ENCODE data around the gene HUNK.

HUNK gene

DNA sequence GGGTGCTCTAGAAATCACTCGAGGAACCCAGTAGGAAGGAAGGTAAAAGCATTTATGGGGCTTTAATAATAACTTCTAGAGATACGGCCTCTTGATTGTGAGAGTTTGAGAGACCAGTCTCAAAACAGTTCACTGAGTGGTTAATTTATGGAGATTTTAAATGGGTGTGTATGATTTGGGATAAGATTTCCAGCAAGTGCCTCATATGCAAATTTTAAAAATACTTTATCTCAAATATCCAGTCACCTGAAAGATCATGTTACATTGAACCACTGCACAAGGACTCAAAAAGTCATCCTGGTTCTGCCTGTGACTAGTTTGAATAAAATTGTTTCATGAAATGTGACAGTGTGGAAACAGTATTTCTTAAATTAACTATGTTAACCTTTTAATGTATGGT, 64.5 kb downstream of the HUNK start:
- H3K4me3 ChIP-seq (ENCODE audit: low read depth, low read length) = no peak overlapping the region
- DNase-seq (ENCODE audit: low read depth) = no peak
- TF ChIP-seq, protein P1, sequence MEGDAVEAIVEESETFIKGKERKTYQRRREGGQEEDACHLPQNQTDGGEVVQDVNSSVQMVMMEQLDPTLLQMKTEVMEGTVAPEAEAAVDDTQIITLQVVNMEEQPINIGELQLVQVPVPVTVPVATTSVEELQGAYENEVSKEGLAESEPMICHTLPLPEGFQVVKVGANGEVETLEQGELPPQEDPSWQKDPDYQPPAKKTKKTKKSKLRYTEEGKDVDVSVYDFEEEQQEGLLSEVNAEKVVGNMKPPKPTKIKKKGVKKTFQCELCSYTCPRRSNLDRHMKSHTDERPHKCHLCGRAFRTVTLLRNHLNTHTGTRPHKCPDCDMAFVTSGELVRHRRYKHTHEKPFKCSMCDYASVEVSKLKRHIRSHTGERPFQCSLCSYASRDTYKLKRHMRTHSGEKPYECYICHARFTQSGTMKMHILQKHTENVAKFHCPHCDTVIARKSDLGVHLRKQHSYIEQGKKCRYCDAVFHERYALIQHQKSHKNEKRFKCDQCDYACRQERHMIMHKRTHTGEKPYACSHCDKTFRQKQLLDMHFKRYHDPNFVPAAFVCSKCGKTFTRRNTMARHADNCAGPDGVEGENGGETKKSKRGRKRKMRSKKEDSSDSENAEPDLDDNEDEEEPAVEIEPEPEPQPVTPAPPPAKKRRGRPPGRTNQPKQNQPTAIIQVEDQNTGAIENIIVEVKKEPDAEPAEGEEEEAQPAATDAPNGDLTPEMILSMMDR (IDR thresholded peaks at IDR 0.05; ENCODE audit: low read depth, low read length, missing control alignments) = no peak
- in situ Hi-C loops (cut with HindIII; ENCODE audit: low sequenced_read_pairs) = no loop called here

DNA sequence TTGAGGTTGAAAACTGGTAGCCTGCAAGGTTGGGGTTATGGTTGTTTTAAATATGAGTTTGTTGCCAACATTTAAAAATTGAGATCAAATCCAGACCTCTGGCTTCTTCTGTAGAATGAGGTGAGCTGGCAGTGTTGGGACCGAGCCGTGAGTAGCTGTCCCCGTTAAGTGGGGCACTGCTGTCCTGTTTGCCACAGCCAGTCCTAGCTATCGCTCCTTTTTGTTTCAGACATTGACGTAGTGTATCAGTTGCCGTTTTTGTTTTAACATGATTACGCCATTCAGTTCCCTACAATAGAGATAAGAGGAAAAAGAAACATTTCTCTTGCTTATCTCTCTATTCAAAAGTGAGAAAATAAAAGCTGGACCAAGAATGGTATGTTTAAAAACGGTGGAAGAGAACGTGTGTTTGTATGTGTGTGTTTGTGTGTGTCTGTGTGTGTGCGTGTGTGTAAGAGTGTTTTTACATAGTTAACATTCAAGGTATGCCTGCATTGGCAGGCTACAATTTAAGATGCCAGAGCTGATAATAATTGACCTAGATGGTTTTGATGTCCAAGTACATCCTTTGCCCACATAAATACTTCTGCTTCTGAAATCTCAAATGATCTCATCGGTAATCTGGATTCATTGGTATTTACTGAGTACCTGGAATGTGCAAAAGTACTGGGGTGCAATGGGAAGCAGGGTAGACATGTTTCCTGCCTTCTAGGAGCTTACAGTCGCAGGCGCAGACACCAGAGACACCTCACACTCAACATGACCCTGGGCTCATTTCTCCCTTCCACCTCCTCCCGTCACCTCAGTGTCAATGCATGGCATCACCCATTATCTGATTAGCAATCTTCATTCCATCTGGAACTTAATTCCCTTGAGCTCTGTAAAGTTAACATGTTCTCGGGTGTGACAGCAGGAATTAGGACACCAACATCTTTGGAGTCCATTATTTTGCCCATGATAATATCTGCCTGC, 65.8 kb downstream of the HUNK start:
- in situ Hi-C loops (cut with HindIII; ENCODE audit: low sequenced_read_pairs) = no loop called here
- no peak overlapping the region for H3K4me3 ChIP-seq (ENCODE audit: low read depth, low read length)
- TF ChIP-seq, protein P1 (IDR thresholded peaks at IDR 0.05; ENCODE audit: low read depth, low read length, missing control alignments) = no peak
- no peak for DNase-seq (ENCODE audit: low read depth)

DNA sequence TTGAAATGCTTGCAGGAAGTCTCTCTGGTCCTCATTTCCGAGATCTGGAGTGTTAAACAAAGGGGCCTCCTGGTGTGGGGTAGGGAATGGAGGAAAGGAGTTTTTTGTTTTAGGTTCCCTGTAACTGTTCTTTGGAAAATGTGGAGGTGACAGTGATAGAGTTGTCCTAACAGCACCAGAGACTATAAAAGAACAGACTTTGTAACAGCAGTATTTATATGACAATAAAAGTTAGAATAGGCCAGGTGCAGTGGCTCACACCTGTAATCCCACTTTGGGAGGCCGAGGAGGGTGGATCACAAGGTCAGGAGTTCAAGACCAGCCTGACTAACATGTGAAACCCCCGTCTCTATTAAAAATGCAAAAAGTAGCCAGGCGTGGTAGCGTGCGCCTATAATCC, 68.9 kb downstream of the HUNK start:
- in situ Hi-C loops (cut with HindIII; ENCODE audit: low sequenced_read_pairs) = no loop called here
- TF ChIP-seq, protein P1 (IDR thresholded peaks at IDR 0.05; ENCODE audit: low read depth, low read length, missing control alignments) = no peak

DNA sequence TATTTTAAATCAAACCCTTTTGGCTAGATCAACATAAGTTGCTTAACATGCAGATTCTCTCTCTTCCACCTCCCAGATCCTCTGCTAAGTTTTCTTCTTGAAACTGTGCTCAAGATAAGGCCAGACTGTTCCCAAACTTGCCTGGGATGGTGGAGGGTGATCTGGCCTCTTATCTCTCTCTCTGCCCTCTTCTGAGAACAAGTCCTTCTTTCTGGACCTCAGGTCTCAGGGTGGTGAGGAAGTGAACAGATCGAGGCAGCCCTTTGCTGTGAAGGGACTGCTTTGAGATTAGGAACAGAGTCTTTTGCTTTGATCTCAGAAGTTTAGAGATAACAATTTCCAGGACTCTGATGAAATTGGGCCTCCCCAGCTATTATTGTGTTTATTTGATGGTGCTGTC, 70.7 kb downstream of the HUNK start:
- DNase-seq (ENCODE audit: low read depth) = no peak
- in situ Hi-C loops (cut with HindIII; ENCODE audit: low sequenced_read_pairs) = no loop called here
- no peak overlapping the region for H3K4me3 ChIP-seq (ENCODE audit: low read depth, low read length)
- TF ChIP-seq, protein P1 (IDR thresholded peaks at IDR 0.05; ENCODE audit: low read depth, low read length, missing control alignments) = no peak

More for the DNA sequence above, 68.9 kb downstream of the HUNK start:
- DNase-seq (ENCODE audit: low read depth) = no peak
- H3K4me3 ChIP-seq (ENCODE audit: low read depth, low read length) = no peak overlapping the region

DNA sequence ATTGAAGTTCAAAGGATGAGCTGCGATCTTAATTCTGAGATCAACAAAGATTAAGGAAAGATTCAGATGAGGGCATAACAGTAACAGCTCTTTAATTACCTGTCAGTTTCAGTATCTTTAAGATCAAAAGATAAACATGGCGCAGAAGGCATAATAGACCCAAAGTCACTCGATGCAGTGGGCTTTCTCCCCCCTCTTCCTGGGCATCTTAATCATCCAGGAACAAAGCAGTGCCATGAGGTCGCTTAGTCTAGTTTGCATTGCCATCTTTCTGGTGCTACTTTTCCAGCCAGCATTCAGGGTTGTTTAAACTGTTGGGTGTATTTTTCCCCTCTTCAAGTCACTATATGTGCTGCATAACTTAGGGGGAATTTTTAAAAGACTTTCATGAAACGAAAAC, 72.3 kb downstream of the HUNK start:
- DNase-seq (ENCODE audit: low read depth) = no peak
- TF ChIP-seq, protein P1 (IDR thresholded peaks at IDR 0.05; ENCODE audit: low read depth, low read length, missing control alignments) = no peak
- H3K4me3 ChIP-seq (ENCODE audit: low read depth, low read length) = no peak overlapping the region
- in situ Hi-C loops (cut with HindIII; ENCODE audit: low sequenced_read_pairs) = no loop called here

DNA sequence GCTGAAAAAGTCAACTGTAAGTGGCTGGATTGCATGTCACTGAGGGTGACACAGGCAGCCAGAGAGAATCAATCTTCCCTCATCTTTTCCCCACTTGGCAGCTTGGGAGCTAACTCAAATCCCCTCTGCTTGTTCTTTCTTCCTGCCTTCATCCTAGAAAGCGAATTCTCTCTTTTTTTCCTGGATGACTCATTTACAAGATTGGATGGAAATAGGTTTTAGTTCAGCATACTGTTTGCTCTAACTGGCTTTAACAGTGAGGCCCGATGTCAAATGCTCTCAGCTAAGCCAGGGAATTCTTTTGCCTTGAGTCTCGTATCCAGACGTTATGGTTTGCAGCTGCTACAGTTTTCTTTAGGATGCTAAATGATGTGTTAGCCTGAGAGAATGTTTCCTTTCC, 72.7 kb downstream of the HUNK start:
- peak; percentile 12 for DNase-seq (ENCODE audit: low read depth)
- in situ Hi-C loops (cut with HindIII; ENCODE audit: low sequenced_read_pairs) = no loop called here
- no peak overlapping the region for H3K4me3 ChIP-seq (ENCODE audit: low read depth, low read length)
- TF ChIP-seq, protein P1 (IDR thresholded peaks at IDR 0.05; ENCODE audit: low read depth, low read length, missing control alignments) = no peak

All from astrocyte of the cerebellum (primary cell).